Suprapubic skin (tissue), 4 donors: Measurements from ENCODE around the gene LPXN.

ENCODE experiments used
- EP300 ChIP-seq: sonication (generic); formaldehyde crosslinking; IDR thresholded peaks from one replicate; pipeline ENCODE4 v1.6.1; 2017; ENCODE audit warnings: antibody characterized with exemption
- POLR2A ChIP-seq, 2 donors: fragments of 450-650 bp; IDR thresholded peaks; one replicate each; pipeline ENCODE4 v1.6.1; 2017; ENCODE audit warnings: antibody characterized with exemption in 2 of 2, mild to moderate bottlenecking in 2 of 2, moderate library complexity in 2 of 2
- POLR2AphosphoS5 ChIP-seq, 3 donors: sonication (generic); formaldehyde crosslinking; IDR thresholded peaks; one replicate each; pipeline ENCODE4 v1.6.1; 2017; ENCODE audit warnings: antibody characterized with exemption in 3 of 3
- TF ChIP-seq, protein P1 (sequence below), 2 donors: fragments of 200-600 bp in 1 of 2; fragments of 450-650 bp in 1 of 2; sonication (generic) in 1 of 2; IDR thresholded peaks; one replicate each; pipeline ENCODE4 v1.5.1; 2016 to 2019; ENCODE audit warnings: antibody characterized with exemption in 2 of 2, mild to moderate bottlenecking in 1 of 2, moderate library complexity in 1 of 2

DNA sequence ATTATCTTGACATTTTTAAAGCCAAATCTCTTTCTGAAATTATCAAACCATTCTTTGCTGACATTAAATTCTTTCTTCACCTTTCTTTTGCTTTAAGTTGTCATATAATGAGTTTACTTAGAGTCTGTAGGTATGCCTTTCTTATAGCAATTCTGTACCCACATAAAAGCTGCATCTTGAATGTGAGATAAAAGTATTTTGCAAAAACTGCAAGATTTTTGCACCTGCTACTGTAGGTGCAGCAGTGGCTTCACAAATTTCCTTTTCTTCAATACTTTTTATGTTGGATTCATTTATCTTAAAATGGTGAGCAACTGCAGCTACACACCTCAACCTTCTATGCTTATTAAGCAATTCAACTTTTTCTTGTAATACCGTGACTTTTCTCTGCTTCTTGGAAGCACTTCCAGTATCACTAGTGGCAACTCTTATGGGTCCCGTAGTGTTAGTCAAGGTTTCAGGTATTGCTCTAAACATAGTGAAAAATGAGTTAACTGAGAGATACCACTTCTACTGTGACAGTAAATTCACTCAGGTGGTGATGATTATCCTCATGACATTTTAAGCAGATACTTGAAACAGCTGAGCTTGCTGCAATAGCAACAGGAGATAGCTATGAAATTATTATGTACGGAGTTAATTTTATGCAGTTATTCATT lies 22.0 kb upstream of the LPXN start:
- TF ChIP-seq, protein P1, sequence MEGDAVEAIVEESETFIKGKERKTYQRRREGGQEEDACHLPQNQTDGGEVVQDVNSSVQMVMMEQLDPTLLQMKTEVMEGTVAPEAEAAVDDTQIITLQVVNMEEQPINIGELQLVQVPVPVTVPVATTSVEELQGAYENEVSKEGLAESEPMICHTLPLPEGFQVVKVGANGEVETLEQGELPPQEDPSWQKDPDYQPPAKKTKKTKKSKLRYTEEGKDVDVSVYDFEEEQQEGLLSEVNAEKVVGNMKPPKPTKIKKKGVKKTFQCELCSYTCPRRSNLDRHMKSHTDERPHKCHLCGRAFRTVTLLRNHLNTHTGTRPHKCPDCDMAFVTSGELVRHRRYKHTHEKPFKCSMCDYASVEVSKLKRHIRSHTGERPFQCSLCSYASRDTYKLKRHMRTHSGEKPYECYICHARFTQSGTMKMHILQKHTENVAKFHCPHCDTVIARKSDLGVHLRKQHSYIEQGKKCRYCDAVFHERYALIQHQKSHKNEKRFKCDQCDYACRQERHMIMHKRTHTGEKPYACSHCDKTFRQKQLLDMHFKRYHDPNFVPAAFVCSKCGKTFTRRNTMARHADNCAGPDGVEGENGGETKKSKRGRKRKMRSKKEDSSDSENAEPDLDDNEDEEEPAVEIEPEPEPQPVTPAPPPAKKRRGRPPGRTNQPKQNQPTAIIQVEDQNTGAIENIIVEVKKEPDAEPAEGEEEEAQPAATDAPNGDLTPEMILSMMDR (IDR thresholded peaks at IDR 0.05) = no peak
- TF ChIP-seq POLR2AphosphoS5 (IDR thresholded peaks at IDR 0.05) (no peak), EP300 (no peak), POLR2A (IDR thresholded peaks at IDR 0.05) (no peak)
